Measurements from ENCODE around the gene TXNRD2.

- no peak for TF ChIP-seq CTCF (IDR thresholded peaks at IDR 0.05)
- TF ChIP-seq POLR2A (IDR thresholded peaks at IDR 0.05): no peak
Measured at GRCh38 chr22:19840955-19841640, 100.5 kb downstream of the TXNRD2 start.

Measured in thyroid gland (tissue), 4 donors.